ENCODE measurements around the gene RMI1. TPM values are rescaled to one million over a fixed set of nuclear protein-coding genes. Genes with fewer than 3 reads are reported as not detected.

RMI1 gene
- total RNA-seq, 1 donor from 2014 or later, result 2.9 TPM

- DNase-seq (ENCODE audit: extremely low spot score in 2 of 2), result no peak
- Histone ChIP-seq H3K4me3 (peak overlapping the region in 1 of 2 donors; percentile 90), H3K27ac (peak overlapping the region; percentile 97), H3K27me3 (no peaks in the 10 kb centered on the region), H3K4me1 (peaks cover 55% of the 10 kb centered on the region), H3K9me3 (no peaks in the 10 kb centered on the region), H3K36me3 (peaks cover 0 to 56% of the 10 kb centered on the region in 2 donors)
- intact Hi-C loops (cut with DNase I), result no loop called here
- no peak for TF ChIP-seq POLR2AphosphoS5 (IDR thresholded peaks at IDR 0.05; ENCODE audit: insufficient read depth in 1 of 2, low read depth in 1 of 2)
- TF ChIP-seq POLR2A (IDR thresholded peaks at IDR 0.05), result no peak
- TF ChIP-seq CTCF (IDR thresholded peaks at IDR 0.05), result no peak
Observed at GRCh38 chr9:83977196-83977595, 3.4 kb upstream of the RMI1 start.

GRCh38 chr9:83978992-83979811 is 1.4 kb upstream of the RMI1 start:
- peak in 1 of 2 donors; percentile 92 for DNase-seq (ENCODE audit: extremely low spot score in 2 of 2)
- TF ChIP-seq POLR2A (IDR thresholded peaks at IDR 0.05) (no peak), CTCF (IDR thresholded peaks at IDR 0.05) (no peak), POLR2AphosphoS5 (IDR thresholded peaks at IDR 0.05; ENCODE audit: insufficient read depth in 1 of 2, low read depth in 1 of 2) (no peak)
- Histone ChIP-seq H3K27ac (peak overlapping the region; percentile 97), H3K9me3 (no peaks in the 10 kb centered on the region), H3K36me3 (peaks cover 0 to 36% of the 10 kb centered on the region in 2 donors), H3K4me3 (peak overlapping the region; percentile 90 to 93), H3K4me1 (peaks cover 51% of the 10 kb centered on the region), H3K27me3 (no peaks in the 10 kb centered on the region)
- intact Hi-C loops (cut with DNase I), result no loop called here

- Histone ChIP-seq H3K9me3 (no peaks in the 10 kb centered on the region), H3K27ac (peak within 1 kb of the TSS; percentile 97), H3K4me3 (peak within 1 kb of the TSS; percentile 90 to 93), H3K4me1 (peaks cover 47% of the 10 kb centered on the region), H3K27me3 (no peaks in the 10 kb centered on the region), H3K36me3 (peaks cover 0 to 29% of the 10 kb centered on the region in 2 donors)
- DNase-seq (ENCODE audit: extremely low spot score in 2 of 2), result peak in 1 of 2 donors; percentile 98
- TF ChIP-seq POLR2A (IDR thresholded peaks at IDR 0.05), result peak in 1 of 2 donors; percentile 81
- no peak for TF ChIP-seq POLR2AphosphoS5 (IDR thresholded peaks at IDR 0.05; ENCODE audit: insufficient read depth in 1 of 2, low read depth in 1 of 2)
- intact Hi-C loops (cut with DNase I), result no loop called here
Observed at GRCh38 chr9:83979812-83980394, 702 bp upstream of the RMI1 start, which contains the start of gene HNRNPK. HNRNPK (minus strand) TSS chr9:83980215; CDS start chr9:83978252, 1,963 bp downstream.

GRCh38 chr9:83981126-83981871 is 694 bp downstream of the RMI1 start:
- Histone ChIP-seq H3K27ac (peak overlapping the region; percentile 97), H3K4me1 (peaks cover 34% of the 10 kb centered on the region), H3K36me3 (peaks cover 0 to 15% of the 10 kb centered on the region in 2 donors), H3K9me3 (no peaks in the 10 kb centered on the region), H3K27me3 (no peaks in the 10 kb centered on the region), H3K4me3 (peak overlapping the region; percentile 90 to 93)
- intact Hi-C loops (cut with DNase I), result no loop called here
- DNase-seq (ENCODE audit: extremely low spot score in 2 of 2), result no peak
- no peak for TF ChIP-seq CTCF (IDR thresholded peaks at IDR 0.05)
- no peak for TF ChIP-seq POLR2A (IDR thresholded peaks at IDR 0.05)
- TF ChIP-seq POLR2AphosphoS5 (IDR thresholded peaks at IDR 0.05; ENCODE audit: insufficient read depth in 1 of 2, low read depth in 1 of 2), result no peak

- Histone ChIP-seq H3K4me3 (no peak overlapping the region), H3K27me3 (no peaks in the 10 kb centered on the region), H3K9me3 (no peaks in the 10 kb centered on the region), H3K4me1 (peaks cover 13% of the 10 kb centered on the region), H3K27ac (no peak overlapping the region), H3K36me3 (no peaks in the 10 kb centered on the region)
- TF ChIP-seq CTCF (IDR thresholded peaks at IDR 0.05) (no peak), POLR2A (IDR thresholded peaks at IDR 0.05) (no peak), POLR2AphosphoS5 (IDR thresholded peaks at IDR 0.05; ENCODE audit: insufficient read depth in 1 of 2, low read depth in 1 of 2) (no peak)
- intact Hi-C loops (cut with DNase I), result no loop called here
- no peak for DNase-seq (ENCODE audit: extremely low spot score in 2 of 2)
Observed at GRCh38 chr9:83986195-83986594, 5.6 kb downstream of the RMI1 start.
